H1 (cell line): Measurements from ENCODE around the gene GANC.

Source experiments
- CBX5 ChIP-seq: fragments of 300-800, 300-1000 bp; sonication (generic); IDR thresholded peaks from 2 replicates; pipeline ENCODE4 v1.7.1; 2016; ENCODE audit warnings: antibody characterized with exemption, low read length, low read depth
- CTCF ChIP-seq, 3 experiments: IDR thresholded peaks; 1 replicate in 2 of 3; 2 replicates in 1 of 3; pipeline versions ENCODE4 v1.5.1 to v1.6.1; 2011; ENCODE audit warnings: low read length in 3 of 3, mild to moderate bottlenecking in 3 of 3, inconsistent platforms in 2 of 3, low read depth in 1 of 3, moderate library complexity in 1 of 3; ENCODE audit not compliant: insufficient read depth in 1 of 3; ENCODE audit errors: control extremely low read depth in 1 of 3
- E2F6 ChIP-seq: IDR thresholded peaks from 2 replicates; pipeline ENCODE4 v1.6.1; 2012; ENCODE audit warnings: inconsistent platforms
- EP300 ChIP-seq, 2 experiments: IDR thresholded peaks; 1 replicate in 1 of 2; 2 replicates in 1 of 2; pipeline ENCODE4 v1.6.1; 2011 to 2012; ENCODE audit warnings: low read depth in 2 of 2, low read length in 2 of 2, mild to moderate bottlenecking in 2 of 2, borderline replicate concordance in 1 of 2, inconsistent platforms in 1 of 2, moderate library complexity in 1 of 2
- MAFK ChIP-seq: IDR thresholded peaks from 2 replicates; pipeline ENCODE4 v1.6.1; 2012; ENCODE audit warnings: low read depth, mild to moderate bottlenecking, improper control_type of control experiment, low read length
- MAX ChIP-seq: IDR thresholded peaks from 2 replicates; pipeline ENCODE4 v1.6.1; 2012; ENCODE audit warnings: inconsistent platforms
- POLR2A ChIP-seq, 2 experiments: IDR thresholded peaks; 1 replicate in 1 of 2; 2 replicates in 1 of 2; pipeline ENCODE4 v1.6.1; 2011; ENCODE audit warnings: low read depth in 2 of 2, low read length in 2 of 2, mild to moderate bottlenecking in 2 of 2; ENCODE audit errors: control extremely low read depth in 1 of 2
- SUZ12 ChIP-seq: fragments of 200-600 bp; sonication (generic); IDR thresholded peaks from 2 replicates; pipeline ENCODE4 v1.6.1; 2012; ENCODE audit warnings: mild to moderate bottlenecking, inconsistent platforms, low read length, moderate library complexity, mixed read lengths
- TBP ChIP-seq: IDR thresholded peaks from 2 replicates; pipeline ENCODE4 v1.6.1; 2011; ENCODE audit warnings: low read depth, low read length, improper control_type of control experiment
- TEAD4 ChIP-seq: IDR thresholded peaks from 2 replicates; pipeline ENCODE4 v1.6.1; 2012; ENCODE audit warnings: low read depth, low read length, inconsistent platforms, mixed read lengths
- USF2 ChIP-seq: IDR thresholded peaks from 2 replicates; pipeline ENCODE4 v1.6.1; 2011; ENCODE audit warnings: low read length, improper control_type of control experiment

- TF ChIP-seq CBX5 = no peak
- TF ChIP-seq CTCF (IDR thresholded peaks at IDR 0.05; ENCODE audit: control extremely low read depth in 1 of 3, insufficient read depth in 1 of 3, low read depth in 1 of 3, low read length in 3 of 3) = no peak
- no peak for TF ChIP-seq SUZ12
- TF ChIP-seq POLR2A (IDR thresholded peaks at IDR 0.05; ENCODE audit: control extremely low read depth in 1 of 2, low read depth in 2 of 2, low read length in 2 of 2) = no peak
- no peak for TF ChIP-seq TBP
- TF ChIP-seq MAX = no peak
- TF ChIP-seq TEAD4 = no peak
- no peak for TF ChIP-seq USF2
- no peak for TF ChIP-seq EP300 (IDR thresholded peaks at IDR 0.05; ENCODE audit: borderline replicate concordance in 1 of 2, low read depth in 2 of 2, low read length in 2 of 2)
- TF ChIP-seq MAFK = no peak
- no peak for TF ChIP-seq E2F6
These were observed 2.9 kb downstream of the GANC start for GRCh38 chr15:42275780-42276391.
